IMR-90 (cell line): Measurements from ENCODE around the gene LARP7.

Experiments
- BHLHE40 ChIP-seq: fragments of 150-350 bp; IDR thresholded peaks from 2 replicates; pipeline ENCODE4 v1.6.1; 2016; ENCODE audit warnings: mild to moderate bottlenecking, low read depth, low read length
- CEBPB ChIP-seq: IDR thresholded peaks from 2 replicates; pipeline ENCODE4 v1.6.1; 2012; ENCODE audit warnings: low read depth, low read length, improper control_type of control experiment
- CTCF ChIP-seq: conservative IDR thresholded peaks from 2 replicates; pipeline ENCODE4 v1.5.1; 2012; ENCODE audit warnings: mild to moderate bottlenecking, low read depth, low read length, improper control_type of control experiment
- SMC3 ChIP-seq: fragments of 150-350 bp; IDR thresholded peaks from 2 replicates; pipeline ENCODE4 v1.6.1; 2016; ENCODE audit warnings: low read depth, mild to moderate bottlenecking, antibody characterized with exemption, low read length, moderate library complexity
- USF2 ChIP-seq: fragments of 150-350 bp; IDR thresholded peaks from 2 replicates; pipeline ENCODE4 v1.6.1; 2017; ENCODE audit warnings: mild to moderate bottlenecking, antibody characterized with exemption, low read length, low read depth

- TF ChIP-seq CTCF (no peak), CEBPB (no peak), SMC3 (no peak), BHLHE40 (no peak), USF2 (no peak)
Measured at GRCh38 chr4:112693507-112693906, 56.6 kb downstream of the LARP7 start.
